Raji (cell line): ENCODE measurements around the gene PRKAR1B.

Experiments used
- POLR2A ChIP-seq: IDR thresholded peaks from 2 replicates; pipeline ENCODE4 v1.6.1; 2011; ENCODE audit warnings: low read depth, low read length, control low read depth; ENCODE audit not compliant: insufficient read depth

PRKAR1B gene

GRCh38 chr7:727104-727805 lies at the start of gene PRKAR1B:
Gene PRKAR1B (minus strand): TSS chr7:727281. CDS start chr7:711505, 15,776 bp downstream.
- peak; percentile 64; the same call in 1 of the 2 replicates for TF ChIP-seq POLR2A

GRCh38 chr7:776381-776780 lies 49.3 kb upstream of the PRKAR1B start:
- TF ChIP-seq POLR2A: no peak

DNA sequence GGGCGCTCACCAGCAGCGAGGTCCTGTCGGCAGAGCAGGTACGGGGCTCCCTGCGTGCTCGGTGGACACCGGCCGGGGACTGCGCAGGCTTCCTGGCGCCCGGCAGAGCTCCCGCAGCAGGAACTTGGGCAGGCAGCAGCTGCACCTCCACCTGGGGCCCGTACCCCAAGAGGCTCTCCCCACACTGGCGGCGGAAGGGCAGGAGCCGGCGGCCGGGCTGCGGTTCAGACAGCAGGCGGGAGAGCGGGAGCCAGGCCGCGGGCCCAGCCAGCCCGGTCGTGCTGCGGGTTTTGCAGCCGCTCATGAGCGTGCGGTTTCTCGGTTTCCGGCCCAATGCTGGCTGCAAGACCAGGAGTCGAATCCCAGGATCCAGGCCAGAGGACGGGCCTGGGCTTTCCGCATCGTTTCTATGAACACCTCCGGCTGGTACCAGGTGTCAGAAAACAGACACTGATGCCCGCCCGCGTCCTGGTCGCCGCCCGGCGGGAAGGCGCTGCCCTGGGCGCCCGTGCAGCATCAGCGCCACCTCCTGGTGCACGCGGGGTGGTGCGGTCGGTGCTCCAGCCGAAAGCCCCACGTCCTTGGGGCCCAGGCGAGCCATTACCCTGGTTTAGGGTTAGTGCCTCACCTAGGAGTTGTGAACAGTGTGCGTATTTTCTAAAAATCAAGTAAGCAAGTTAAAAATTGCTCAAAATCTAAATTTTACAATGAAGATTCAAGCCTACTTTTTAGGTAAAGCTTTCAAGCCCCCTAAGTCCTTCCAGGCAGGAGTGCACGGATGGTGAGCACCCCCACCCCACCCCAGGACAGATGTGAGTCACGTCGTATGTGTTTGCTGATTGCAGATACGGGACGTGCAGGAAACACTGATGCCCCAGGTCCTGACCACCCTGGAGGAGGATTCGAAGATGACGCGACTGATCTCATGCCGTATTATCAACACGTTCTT lies 47.4 kb upstream of the PRKAR1B start:
- no peak for TF ChIP-seq POLR2A

DNA sequence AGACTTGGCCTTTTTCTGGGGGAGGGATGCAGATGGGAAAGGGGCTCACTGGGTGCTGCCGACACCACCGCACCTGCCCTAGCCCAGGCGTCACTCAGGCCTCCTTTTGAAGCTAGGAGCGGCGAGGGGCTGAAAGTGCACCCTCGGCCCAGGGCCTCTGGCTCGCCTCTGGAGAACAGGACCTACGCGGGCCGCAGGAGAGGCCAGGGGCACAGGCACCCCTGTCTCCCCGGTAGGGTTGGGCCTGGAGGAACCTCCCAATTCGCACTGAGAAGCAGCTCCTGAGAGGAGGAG lies 46.5 kb upstream of the PRKAR1B start:
- TF ChIP-seq POLR2A: no peak

GRCh38 chr7:772861-773621 lies 46.0 kb upstream of the PRKAR1B start:
- no peak for TF ChIP-seq POLR2A

DNA sequence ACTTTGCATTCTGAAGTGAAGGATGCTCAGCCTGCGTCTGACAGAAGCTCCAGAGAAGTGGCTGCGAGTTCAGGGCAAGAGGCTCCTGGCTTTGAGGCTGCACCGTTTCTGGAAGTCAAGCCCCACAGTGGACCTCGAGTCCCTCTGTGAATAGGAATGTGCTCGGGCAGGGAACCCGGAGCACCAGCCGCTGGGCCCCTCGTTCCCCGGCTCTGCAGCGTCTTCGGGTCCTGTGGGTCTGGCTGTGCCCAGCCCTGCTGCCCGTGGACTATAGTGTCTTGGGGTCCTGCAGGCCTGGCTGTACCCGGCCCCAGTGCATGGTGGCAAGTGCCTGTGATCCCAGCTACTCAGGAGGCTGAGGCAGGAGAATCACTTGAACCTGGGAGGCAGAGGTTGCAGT lies 45.3 kb upstream of the PRKAR1B start:
- TF ChIP-seq POLR2A: no peak

DNA sequence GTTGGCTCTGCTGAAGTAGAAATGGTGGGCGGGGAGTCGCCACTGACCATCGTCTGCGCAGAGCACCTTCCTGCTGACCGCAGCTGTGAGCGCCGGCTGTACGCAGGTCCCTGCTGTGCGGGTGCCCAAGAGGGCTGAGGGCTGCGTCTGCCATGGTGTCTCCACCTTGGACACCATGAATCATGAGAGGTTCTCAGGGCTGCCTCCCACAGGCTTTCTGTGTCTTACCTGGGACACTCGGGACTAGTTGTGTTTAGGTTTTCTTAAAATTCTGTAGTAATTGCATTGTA lies 44.9 kb upstream of the PRKAR1B start:
- TF ChIP-seq POLR2A: no peak

DNA sequence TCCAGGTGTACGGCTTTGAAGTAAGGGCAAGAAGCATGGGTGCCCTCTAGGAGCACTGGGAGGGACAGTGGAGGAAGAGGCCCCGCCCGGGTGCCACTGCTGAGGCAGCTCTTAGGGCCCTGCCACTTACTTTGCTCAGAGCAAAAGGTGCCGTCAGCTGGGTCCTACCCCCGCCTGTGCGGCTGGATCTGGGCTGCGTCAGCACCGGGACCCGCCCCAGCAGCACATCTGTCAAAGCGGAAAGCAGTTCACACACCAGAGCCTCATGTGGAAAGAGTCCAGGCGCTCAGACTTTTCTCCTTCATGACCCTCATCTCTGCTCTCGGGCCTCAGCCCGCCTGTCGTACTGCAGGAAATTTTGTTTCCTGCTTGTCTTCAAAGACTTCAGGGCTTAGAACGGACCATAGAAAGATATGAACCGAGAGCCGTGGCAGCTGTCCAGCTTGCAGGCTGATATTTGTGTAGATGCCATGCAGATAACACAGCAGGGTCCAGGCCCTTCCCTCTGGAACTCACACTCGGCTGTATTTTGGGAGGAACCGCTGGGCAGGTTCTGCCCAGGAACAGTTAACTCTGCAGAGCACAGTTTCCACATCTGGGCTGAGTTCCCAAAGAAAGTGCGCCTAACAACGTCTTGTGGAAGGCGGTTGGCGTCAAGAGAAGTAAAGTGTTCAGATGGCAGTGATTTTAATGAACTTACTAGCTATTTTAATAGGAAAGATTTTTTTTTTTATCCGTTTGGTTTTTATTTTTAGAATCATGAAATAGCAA lies 44.3 kb upstream of the PRKAR1B start:
- no peak for TF ChIP-seq POLR2A

DNA sequence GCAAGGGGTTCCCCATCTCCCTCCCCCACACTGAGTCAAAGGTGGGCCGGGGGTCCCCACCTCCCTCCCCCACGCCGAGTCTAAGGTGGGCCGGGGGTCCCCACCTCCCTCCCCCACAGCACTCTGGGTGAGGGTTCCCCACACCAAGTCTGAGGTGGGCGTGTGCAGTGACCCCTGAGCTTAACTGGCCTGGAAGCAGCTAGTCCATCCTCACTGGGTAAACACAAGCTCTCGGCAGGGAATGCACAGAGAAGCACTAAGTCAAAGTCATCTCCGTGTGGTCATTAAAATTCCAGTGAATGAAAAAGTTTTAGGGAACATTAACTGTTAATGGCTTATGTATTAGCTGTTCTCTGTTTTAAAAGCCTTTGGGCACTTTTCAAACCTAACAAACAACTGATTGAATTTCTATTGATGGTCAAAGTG lies 43.7 kb upstream of the PRKAR1B start:
- no peak for TF ChIP-seq POLR2A

DNA sequence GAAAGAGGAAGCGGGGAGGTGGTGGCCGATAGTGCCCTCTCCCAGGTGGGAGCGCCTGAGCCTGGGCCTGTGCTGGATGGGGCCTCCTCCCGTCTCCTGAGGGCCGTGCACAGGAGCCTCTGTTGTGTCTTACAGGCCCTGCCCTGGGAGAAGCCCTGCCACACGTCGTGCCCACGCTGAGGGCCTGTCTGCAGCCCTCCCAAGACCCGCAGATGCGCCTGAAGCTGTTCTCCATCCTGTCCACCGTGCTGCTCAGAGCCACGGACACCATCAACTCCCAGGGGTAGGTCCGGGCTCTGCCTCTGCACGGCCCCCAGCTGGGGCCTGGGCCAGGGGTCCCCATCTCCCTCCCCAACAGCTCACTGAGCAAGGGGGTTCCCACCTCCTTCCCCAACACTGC lies 43.3 kb upstream of the PRKAR1B start:
- TF ChIP-seq POLR2A: no peak

- TF ChIP-seq POLR2A: no peak
Observed at GRCh38 chr7:768881-769504, 41.9 kb upstream of the PRKAR1B start.

DNA sequence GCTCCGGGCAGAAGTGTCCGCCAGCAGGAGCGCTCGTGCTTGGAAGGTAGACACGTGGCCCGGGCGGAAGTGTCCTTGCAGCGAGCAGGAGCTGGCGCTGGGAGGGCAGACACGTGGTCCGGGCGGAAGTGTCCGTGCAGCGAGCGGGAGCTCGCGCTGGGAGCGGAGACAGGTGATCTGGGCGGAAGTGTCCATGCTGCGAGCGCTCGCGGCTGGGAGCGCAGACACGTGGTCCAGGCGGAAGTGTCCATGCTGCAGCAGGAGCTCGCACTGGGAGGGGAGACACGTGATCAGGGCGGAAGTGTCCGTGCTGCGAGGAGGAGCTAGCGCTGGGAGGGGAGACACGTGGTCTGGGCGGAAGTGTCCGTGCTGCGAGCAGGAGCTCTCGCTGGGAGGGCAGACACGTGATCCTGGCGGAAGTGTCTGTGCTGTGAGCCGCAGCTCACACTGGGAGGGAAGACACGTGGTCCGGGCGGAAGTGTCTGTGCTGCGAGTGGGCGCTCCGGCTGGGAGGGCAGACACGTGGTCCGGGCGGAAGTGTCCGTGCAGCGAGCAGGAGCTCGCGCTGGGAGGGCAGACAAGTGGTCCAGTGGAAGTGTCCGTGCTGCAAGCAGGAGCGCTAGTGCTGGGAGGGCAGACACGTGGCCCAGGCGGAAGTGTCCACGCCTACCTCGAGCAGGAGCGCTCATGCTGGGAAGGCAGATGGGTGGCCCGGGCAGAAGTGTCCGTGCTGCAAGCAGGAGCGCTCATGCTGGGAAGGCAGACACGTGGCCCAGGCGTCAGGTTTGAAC lies 41.1 kb upstream of the PRKAR1B start:
- no peak for TF ChIP-seq POLR2A

- no peak for TF ChIP-seq POLR2A
Observed at GRCh38 chr7:767580-767940, 40.5 kb upstream of the PRKAR1B start.

DNA sequence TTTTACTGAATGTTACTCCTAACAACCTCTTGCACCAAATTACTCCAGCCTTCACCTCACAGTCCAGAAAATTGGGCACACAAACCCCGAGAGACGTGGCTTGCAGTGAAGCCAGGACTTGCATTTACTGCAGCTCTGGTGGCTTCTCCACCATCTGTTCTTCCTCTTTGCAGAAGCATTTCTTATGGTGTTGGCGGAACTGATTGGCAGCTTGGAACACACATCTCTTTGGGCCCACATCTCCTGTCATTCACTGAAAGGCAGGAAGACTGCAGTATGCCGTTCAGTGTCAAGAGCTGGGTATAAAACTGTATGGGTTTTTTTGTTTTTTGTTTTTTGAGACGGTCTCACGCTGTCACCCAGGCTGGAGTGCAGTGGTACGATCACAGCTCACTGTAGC lies 38.3 kb upstream of the PRKAR1B start:
- no peak for TF ChIP-seq POLR2A
